ENCODE results near the gene HDAC2.

- no peak for TF ChIP-seq CTCF (IDR thresholded peaks at IDR 0.05 in 8 of 11, conservative IDR thresholded peaks at IDR 0.05 in 3 of 11)
- no peak for TF ChIP-seq POLR2AphosphoS5 (IDR thresholded peaks at IDR 0.05)
- no peak for TF ChIP-seq POLR2A (IDR thresholded peaks at IDR 0.05)
Observed at GRCh38 chr6:113893451-113893850, 77.5 kb downstream of the HDAC2 start.

Measured in spleen (tissue), 7 donors.